ENCODE data around the gene MDM4.

MDM4 gene

DNA sequence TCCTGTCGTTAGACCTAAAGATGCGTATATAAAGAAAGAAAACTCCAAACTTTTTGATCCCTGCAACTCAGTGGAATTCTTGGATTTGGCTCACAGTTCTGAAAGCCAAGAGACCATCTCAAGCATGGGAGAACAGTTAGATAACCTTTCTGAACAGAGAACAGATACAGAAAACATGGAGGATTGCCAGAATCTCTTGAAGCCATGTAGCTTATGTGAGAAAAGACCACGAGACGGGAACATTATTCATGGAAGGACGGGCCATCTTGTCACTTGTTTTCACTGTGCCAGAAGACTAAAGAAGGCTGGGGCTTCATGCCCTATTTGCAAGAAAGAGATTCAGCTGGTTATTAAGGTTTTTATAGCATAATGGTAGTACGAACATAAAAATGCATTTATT lies 33.1 kb downstream of the MDM4 start:
- TF ChIP-seq SIN3A (IDR thresholded peaks at IDR 0.05; ENCODE audit: borderline replicate concordance, insufficient read depth, low read length): no peak
- no peak for TF ChIP-seq TAF1 (IDR thresholded peaks at IDR 0.05; ENCODE audit: borderline replicate concordance, insufficient read depth, low read length)
- TF ChIP-seq, protein P1, sequence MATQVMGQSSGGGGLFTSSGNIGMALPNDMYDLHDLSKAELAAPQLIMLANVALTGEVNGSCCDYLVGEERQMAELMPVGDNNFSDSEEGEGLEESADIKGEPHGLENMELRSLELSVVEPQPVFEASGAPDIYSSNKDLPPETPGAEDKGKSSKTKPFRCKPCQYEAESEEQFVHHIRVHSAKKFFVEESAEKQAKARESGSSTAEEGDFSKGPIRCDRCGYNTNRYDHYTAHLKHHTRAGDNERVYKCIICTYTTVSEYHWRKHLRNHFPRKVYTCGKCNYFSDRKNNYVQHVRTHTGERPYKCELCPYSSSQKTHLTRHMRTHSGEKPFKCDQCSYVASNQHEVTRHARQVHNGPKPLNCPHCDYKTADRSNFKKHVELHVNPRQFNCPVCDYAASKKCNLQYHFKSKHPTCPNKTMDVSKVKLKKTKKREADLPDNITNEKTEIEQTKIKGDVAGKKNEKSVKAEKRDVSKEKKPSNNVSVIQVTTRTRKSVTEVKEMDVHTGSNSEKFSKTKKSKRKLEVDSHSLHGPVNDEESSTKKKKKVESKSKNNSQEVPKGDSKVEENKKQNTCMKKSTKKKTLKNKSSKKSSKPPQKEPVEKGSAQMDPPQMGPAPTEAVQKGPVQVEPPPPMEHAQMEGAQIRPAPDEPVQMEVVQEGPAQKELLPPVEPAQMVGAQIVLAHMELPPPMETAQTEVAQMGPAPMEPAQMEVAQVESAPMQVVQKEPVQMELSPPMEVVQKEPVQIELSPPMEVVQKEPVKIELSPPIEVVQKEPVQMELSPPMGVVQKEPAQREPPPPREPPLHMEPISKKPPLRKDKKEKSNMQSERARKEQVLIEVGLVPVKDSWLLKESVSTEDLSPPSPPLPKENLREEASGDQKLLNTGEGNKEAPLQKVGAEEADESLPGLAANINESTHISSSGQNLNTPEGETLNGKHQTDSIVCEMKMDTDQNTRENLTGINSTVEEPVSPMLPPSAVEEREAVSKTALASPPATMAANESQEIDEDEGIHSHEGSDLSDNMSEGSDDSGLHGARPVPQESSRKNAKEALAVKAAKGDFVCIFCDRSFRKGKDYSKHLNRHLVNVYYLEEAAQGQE (IDR thresholded peaks at IDR 0.05; ENCODE audit: insufficient read depth in 1 of 2, low read depth in 2 of 2, low read length in 2 of 2): no peak
- TF ChIP-seq POLR2AphosphoS5 (IDR thresholded peaks at IDR 0.05; ENCODE audit: low read depth, low read length): no peak
- no peak for TF ChIP-seq FOXP2 (optimal IDR thresholded peaks at IDR 0.05; ENCODE audit: borderline replicate concordance, extremely low read depth, extremely low read length, insufficient read depth)

DNA sequence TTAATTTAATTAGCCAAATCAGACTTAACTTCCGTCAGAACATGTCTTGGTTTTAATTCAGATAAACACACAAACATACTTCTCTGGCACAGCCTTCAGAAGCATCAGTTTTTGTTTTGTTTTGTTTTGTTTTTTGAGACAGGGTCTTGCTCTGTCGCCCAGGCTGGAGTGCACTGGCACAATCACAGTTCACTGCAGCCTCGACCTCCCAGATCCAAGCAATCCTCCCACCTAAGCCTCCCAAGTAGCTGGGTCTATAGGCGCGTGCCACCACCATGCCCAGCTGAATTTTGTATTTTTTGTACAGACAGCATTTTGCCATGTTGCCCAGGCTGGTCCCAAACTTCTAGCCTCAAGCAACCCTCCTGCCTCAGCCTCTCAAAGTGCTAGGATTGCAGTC lies 34.7 kb downstream of the MDM4 start:
- TF ChIP-seq SIN3A (IDR thresholded peaks at IDR 0.05; ENCODE audit: borderline replicate concordance, insufficient read depth, low read length) (no peak), FOXP2 (optimal IDR thresholded peaks at IDR 0.05; ENCODE audit: borderline replicate concordance, extremely low read depth, extremely low read length, insufficient read depth) (no peak), TAF1 (IDR thresholded peaks at IDR 0.05; ENCODE audit: borderline replicate concordance, insufficient read depth, low read length) (no peak), POLR2AphosphoS5 (IDR thresholded peaks at IDR 0.05; ENCODE audit: low read depth, low read length) (no peak)
- TF ChIP-seq, protein P1 (IDR thresholded peaks at IDR 0.05; ENCODE audit: insufficient read depth in 1 of 2, low read depth in 2 of 2, low read length in 2 of 2): no peak

DNA sequence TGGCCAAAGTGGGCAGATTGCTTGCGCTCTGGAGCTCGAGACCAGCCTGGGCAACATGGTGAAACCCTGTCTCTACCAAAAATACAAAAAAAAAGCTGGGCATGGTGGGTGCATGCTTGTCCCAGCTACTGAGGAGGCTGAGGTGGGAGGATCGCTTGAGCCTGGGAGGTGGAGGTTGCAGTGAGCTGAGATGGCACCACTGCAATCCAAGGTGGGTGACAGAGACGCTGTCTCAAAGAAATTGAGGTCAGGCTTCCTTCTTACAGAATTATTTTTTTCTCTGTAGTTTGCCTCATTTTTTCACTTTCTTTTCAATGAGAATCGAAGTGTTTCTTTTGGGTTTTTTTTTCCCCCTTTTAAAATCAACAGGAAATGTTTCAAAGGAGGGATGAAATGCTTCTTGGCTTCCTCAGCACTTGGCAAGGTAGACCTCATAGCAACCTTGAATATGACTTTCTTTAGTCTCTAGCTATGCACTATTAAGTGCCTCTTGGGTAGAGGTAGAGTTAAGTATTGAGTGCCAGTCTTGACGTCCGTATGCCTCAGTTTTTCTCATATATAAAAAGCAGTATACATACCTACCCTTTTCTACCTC lies 40.3 kb downstream of the MDM4 start:
- no peak for TF ChIP-seq SIN3A (IDR thresholded peaks at IDR 0.05; ENCODE audit: borderline replicate concordance, insufficient read depth, low read length)
- TF ChIP-seq FOXP2 (optimal IDR thresholded peaks at IDR 0.05; ENCODE audit: borderline replicate concordance, extremely low read depth, extremely low read length, insufficient read depth): no peak
- no peak for TF ChIP-seq TAF1 (IDR thresholded peaks at IDR 0.05; ENCODE audit: borderline replicate concordance, insufficient read depth, low read length)
- TF ChIP-seq, protein P1 (IDR thresholded peaks at IDR 0.05; ENCODE audit: insufficient read depth in 1 of 2, low read depth in 2 of 2, low read length in 2 of 2): no peak
- no peak for TF ChIP-seq POLR2AphosphoS5 (IDR thresholded peaks at IDR 0.05; ENCODE audit: low read depth, low read length)

DNA sequence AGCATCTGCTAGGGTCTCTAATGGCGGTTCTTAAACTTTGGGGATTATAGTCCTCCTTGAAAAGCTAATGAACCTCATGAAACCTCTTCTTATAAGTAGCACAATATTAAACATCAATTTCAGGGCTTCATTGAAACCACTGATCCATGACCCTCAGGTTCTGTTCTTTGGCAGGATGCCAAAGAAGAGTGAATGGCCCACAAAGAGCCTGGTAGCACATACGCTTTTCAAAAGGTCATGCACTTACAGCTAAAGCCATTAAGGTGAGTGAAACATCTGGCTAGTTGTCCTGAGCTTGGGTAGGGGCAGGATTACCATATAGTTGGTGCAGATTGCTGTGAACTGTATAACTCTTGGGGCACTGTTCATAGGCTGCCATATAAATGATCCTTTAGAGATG lies 42.3 kb downstream of the MDM4 start:
- TF ChIP-seq, protein P1 (IDR thresholded peaks at IDR 0.05; ENCODE audit: insufficient read depth in 1 of 2, low read depth in 2 of 2, low read length in 2 of 2): no peak
- TF ChIP-seq POLR2AphosphoS5 (IDR thresholded peaks at IDR 0.05; ENCODE audit: low read depth, low read length) (no peak), TAF1 (IDR thresholded peaks at IDR 0.05; ENCODE audit: borderline replicate concordance, insufficient read depth, low read length) (no peak), FOXP2 (optimal IDR thresholded peaks at IDR 0.05; ENCODE audit: borderline replicate concordance, extremely low read depth, extremely low read length, insufficient read depth) (no peak), SIN3A (IDR thresholded peaks at IDR 0.05; ENCODE audit: borderline replicate concordance, insufficient read depth, low read length) (no peak)
